Measurements from ENCODE around the gene CYP2D6.
"Not testable (repeated sequence)": the region's sequence is repeated elsewhere in the genome, so short reads cannot be mapped to it uniquely, and the experiment has no call there.

The CYP2D6 gene

DNA sequence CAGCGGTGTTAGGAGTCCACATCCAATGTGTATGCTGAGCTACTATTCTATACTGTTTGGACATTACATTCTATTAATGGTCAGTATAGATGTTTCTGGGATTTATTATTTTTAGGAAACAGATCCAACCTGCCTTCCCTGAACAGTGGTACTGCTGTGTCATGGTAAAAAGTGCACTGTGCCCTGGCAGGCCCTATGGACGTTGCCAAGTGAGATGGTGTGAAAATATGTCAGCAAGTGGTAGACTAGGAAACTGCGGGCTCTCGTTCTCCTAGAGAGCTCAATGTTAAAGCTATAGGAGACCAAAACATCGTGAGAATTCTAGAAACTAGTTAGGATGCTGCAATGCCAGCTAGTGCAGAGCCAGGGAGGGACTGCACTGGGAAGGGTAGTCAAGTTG lies 26.0 kb upstream of the CYP2D6 start:
- no peak for DNase-seq

DNA sequence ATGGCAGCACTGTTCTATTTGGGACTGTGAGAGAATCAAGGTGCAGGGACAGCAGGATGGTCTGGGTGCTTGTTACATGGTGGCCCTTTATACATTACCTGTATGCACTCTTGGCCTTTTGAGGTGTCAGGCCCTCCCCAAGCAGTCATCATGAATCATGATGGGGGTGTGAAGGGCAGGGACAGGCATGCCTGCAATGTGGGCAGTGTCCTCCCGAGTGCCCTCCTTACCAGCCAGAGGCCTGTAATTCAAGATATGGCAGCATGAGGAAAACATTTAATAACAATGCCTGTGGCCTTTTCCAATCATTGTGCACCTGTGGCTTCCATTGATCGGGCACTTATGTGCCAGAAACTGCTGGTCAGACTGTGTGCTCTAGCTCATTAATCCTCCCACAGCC lies 25.5 kb upstream of the CYP2D6 start:
- no peak for DNase-seq

DNA sequence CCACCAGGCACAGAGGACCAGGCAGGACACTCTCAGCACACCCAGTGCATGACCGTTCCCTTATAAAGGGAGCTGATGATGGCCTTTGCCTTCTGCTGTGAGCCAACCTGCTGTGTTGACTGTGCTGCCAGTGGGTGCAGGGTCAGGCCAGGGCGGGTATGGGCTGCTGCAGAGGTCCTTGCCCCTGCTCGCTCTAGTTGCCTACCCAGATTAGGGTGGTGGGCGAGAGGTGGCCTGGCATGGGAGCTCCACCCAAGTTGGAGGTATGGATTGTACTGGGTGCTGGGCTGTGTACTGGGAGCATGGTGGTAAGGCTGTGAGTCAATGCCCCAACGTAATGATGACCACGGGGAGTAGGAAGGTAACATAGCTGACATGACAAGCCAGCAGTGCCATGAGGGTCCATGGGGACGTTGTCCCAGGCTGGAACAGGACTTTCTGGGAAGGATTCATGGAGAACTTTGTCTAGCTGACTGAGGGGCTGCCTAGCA lies 24.5 kb upstream of the CYP2D6 start:
- no peak for DNase-seq

- no peak for DNase-seq
These were observed 23.9 kb upstream of the CYP2D6 start for GRCh38 chr22:42154293-42155052.

DNA sequence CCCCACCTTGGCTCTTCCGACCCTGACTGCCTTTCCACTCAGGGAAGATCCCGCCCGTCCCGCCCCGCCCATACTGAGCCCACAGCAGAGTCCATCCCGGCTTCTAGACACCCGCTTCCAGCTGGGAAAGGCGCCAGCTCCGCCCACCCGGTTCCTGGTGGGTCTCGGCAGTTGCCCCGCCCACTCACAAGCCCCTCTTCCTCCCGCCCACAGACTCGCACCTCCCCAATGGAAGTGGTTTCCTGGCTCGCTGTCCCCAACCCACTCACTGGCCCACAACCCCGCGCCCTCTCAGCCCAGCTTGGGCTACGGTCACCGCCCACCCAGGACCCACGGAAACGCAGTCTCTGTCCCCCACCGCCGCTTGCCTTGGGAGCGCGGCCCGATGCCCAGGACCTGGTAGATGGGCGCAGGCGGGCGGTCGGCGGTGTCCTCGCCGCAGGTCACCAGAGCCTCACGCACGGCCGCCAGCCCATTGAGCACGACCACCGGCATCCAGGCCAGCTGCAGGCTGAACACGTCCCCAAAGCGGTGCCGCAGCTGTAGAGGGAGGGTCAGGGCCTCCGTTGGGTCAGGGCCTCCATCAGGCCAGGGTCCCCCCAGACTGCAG lies 22.2 kb upstream of the CYP2D6 start:
- no peak for DNase-seq

GRCh38 chr22:42151924-42152635 lies 21.5 kb upstream of the CYP2D6 start:
- no peak for DNase-seq

DNA sequence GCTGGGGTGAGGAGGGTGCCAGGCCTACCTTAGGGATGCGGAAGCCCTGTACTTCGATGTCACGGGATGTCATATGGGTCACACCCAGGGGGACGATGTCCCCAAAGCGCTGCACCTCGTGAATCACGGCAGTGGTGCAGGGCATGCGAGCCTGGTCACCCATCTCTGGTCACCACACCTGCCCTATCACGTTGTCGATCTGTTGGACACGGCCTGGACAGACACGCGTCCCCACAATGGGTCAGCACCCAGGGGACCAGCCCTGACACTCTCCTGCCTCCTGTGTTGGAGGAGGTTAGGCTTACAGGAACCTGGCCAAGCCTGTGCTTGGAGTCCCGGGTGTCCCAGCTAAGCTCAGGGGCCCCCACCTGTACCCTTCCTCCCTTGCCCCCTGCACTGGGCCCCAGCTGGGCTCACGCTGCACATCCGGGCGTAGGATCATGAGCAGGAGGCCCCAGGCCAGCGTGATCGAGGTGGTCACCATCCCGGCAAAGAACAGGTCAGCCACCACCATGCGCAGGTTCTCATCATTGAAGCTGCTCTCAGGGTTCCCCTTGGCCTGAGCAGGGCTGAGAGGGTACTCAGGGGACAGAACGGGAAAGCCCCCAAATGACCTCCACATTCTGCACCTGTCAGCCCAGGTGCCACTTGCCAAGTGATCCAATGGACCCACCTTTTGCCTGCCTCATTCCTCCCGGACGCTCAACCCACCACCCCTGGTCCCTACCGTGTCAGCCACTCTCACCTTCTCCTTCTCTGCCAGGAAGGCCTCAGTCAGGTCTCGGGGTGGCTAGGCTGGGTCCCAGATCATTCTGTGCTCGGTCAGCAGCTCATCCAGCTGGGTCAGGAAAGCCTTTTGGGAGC lies 20.3 kb upstream of the CYP2D6 start:
- no peak for DNase-seq

DNA sequence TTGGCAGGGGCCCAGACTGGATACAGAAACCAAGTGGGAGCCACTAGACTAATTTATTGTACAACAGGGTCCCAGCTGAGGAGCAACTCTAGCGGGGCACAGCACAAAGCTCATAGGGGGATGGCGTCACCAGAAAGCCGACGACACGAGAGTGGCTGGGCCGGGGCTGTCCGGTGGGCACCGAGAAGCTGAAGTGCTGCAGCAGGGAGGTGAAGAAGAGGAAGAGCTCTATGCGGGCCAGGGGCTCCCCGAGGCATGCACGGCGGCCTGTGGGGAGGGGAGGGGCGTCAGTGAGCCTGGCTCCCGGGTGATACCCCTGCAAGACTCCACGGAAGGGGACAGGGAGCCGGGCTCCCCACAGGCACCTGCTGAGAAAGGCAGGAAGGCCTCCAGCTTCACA lies 19.2 kb upstream of the CYP2D6 start:
- not testable (repeated sequence) for DNase-seq

- no peak for DNase-seq
These were observed 14.6 kb upstream of the CYP2D6 start for GRCh38 chr22:42145175-42145574.

DNA sequence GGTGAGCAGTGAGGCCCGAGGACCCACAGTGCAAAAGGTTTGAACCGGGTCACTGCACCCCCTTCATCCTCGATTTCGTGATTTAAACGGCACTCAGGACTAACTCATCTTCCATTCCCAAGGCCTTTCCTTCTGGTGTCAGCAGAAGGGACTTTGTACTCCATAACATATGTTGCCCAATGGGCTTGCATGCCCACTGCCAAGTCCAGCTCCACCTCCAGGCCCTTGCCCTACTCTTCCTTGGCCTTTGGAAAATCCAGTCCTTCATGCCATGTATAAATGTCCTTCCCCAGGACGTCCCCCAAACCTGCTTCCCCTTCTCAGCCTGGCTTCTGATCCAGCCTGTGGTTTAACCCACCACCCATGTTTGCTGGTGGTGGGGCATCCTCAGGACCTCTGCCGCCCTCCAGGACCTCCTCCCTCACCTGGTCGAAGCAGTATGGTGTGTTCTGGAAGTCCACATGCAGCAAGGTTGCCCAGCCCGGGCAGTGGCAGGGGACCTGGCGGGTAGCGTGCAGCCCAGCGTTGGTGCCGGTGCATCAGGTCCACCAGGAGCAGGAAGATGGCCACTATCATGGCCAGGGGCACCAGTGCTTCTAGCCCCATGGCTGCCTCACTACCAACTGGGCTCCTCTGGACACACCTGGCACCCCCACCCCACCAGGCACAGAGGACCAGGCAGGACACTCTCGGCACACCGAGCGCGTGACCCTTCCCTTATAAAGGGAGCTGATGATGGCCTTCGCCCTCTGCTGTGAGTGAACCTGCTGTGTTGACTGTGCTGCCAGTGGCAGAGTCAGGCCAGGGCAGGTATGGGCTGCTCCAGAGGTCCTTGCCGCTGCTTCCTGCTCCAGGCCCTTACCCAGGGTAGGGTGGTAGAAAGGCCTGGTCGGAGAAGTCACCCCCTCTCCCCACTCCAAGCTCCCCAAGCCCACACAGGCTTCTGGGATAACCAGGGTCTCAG lies 13.5 kb upstream of the CYP2D6 start:
- not testable (repeated sequence) for DNase-seq

- no peak for DNase-seq
These were observed 12.3 kb upstream of the CYP2D6 start for GRCh38 chr22:42142771-42143461.

DNA sequence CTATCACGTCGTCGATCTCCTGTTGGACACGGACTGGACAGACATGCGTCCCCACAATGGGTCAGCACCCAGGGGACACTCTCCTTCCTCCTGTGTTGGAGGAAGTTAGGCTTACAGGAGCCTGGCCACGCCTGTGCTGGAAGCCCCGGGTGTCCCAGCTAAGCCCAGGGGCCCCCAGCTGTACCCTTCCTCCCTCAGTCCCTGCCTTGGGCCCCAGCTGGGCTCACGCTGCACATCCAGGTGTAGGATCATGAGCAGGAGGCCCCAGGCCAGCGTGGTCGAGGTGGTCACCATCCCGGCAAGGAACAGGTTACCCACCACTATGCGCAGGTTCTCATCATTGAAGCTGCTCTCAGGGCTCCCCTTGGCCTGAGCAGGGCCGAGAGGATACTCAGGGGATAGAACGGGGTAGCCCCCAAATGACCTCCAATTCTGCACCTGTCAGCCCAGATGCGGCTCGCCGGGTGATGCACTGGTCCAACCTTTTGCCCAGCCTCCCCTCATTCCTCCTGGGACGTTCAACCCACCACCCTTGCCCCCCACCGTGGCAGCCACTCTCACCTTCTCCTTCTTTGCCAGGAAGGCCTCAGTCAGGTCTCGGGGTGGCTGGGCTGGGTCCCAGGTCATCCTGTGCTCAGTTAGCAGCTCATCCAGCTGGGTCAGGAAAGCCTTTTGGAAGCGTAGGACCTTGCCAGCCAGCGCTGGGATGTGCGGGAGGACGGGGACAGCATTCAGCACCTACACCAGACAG lies 10.9 kb upstream of the CYP2D6 start:
- DNase-seq: not testable (repeated sequence)

DNA sequence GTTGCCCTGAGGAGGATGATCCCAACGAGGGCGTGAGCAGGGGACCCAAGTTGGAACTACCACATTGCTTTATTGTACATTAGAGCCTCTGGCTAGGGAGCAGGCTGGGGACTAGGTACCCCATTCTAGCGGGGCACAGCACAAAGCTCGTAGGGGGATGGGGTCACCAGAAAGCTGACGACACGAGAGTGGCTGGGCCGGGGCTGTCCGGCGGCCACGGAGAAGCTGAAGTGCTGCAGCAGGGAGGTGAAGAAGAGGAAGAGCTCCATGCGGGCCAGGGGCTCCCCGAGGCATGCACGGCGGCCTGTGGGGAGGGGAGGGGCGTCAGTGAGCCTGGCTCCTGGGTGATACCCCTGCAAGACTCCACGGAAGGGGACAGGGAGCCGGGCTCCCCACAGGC lies 9.5 kb upstream of the CYP2D6 start:
- DNase-seq: not testable (repeated sequence)

GRCh38 chr22:42139508-42139907 lies 8.9 kb upstream of the CYP2D6 start:
- not testable (repeated sequence) for DNase-seq

DNA sequence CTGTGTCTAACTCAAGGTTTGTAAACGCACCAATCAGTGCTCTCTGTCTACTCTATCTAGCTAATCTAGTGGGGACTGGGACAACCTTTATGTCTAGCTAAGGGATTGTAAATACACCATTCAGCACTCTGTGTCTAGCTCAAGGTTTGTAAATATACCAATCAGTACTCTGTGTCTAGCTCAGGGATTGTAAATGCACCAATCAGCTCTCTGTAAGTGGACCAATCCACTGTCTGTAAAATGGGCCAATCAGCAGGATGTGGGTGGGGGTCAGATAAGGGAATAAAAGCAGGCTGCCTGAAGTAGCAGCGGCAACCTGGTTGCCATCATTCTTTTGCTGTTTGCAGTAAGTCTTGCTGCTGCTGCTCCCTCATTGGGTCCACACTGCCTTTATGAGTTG lies 8.4 kb upstream of the CYP2D6 start:
- no peak for DNase-seq

- no peak for DNase-seq
These were observed 7.6 kb upstream of the CYP2D6 start for GRCh38 chr22:42138122-42138770.

- not testable (repeated sequence) for DNase-seq
These were observed 5.1 kb upstream of the CYP2D6 start for GRCh38 chr22:42135688-42136087.

GRCh38 chr22:42134100-42135020 lies 3.8 kb upstream of the CYP2D6 start:
- no peak for DNase-seq

- no peak for DNase-seq
These were observed 1.8 kb upstream of the CYP2D6 start for GRCh38 chr22:42132457-42132856.

Measured in hematopoietic multipotent progenitor cell treated with erythropoietin and hydrocortisone succinate and interleukin-3 and kit ligand, for 4 days (in vitro differentiated cells).